Measurements from ENCODE around the gene MATN4. TPM values are rescaled to one million over a fixed set of nuclear protein-coding genes. Genes with fewer than 3 reads are reported as not detected.

Gene MATN4
- total and polyA plus RNA-seq, 2 donors (not counting 1 experiment from before 2014, with no cell fraction given) = not detected

- H2AFZ ChIP-seq (ENCODE audit: insufficient read depth, low read depth, low read length, poor library complexity, severe bottlenecking) = no peak overlapping the region
- no peaks in the 10 kb centered on the region for H4K20me1 ChIP-seq (ENCODE audit: control insufficient read depth, insufficient read depth, low read length, poor library complexity, severe bottlenecking)
- no peaks in the 10 kb centered on the region for H3K79me2 ChIP-seq (ENCODE audit: control insufficient read depth, insufficient read depth, low read length)
- no peak overlapping the region for H3K27ac ChIP-seq (ENCODE audit: low read length in 2 of 2)
- peaks cover 0 to 16% (median 0%) of the 10 kb centered on the region in 4 experiments for H3K27me3 ChIP-seq (replicated peaks in 1 of 4; ENCODE audit: control extremely low read depth in 1 of 4, control insufficient read depth in 3 of 4, insufficient read depth in 4 of 4, low read length in 3 of 4)
- H3K27ac Mint-ChIP-seq = no peak overlapping the region
- intact Hi-C loops (cut with micrococcal nuclease) = no loop called here
- no peak overlapping the region for H3K9ac ChIP-seq (ENCODE audit: low read length)
- H3K27me3 Mint-ChIP-seq = peaks cover 7% of the 10 kb centered on the region
- ChIA-PET CTCF (no interaction called here), POLR2A (no interaction called here)
- WGBS (ENCODE audit: insufficient coverage) = 94% methylated on average over 5 of the region's 6 CpGs
- H3K4me1 ChIP-seq (ENCODE audit: control insufficient read depth in 2 of 2, insufficient read depth in 2 of 2, low read length in 2 of 2) = no peaks in the 10 kb centered on the region
- DNase-seq = no peak
- no peak overlapping the region for H3K4me3 Mint-ChIP-seq
- TF ChIP-seq EZH2 (IDR thresholded peaks at IDR 0.05; ENCODE audit: borderline replicate concordance, insufficient read depth, low read depth, low read length, poor library complexity, severe bottlenecking) (no peak), CTCF (IDR thresholded peaks at IDR 0.05) (no peak)
- H3K9me3 ChIP-seq (ENCODE audit: control extremely low read depth in 1 of 3, control insufficient read depth in 2 of 3, insufficient read depth in 1 of 3, low read length in 2 of 3) = no peaks in the 10 kb centered on the region
- H3K9me3 Mint-ChIP-seq (ENCODE audit: insufficient read depth) = no peaks in the 10 kb centered on the region
- no peak overlapping the region for H3K4me3 ChIP-seq (ENCODE audit: control extremely low read depth in 1 of 5, extremely low read depth in 1 of 5, insufficient read depth in 1 of 5, low read depth in 2 of 5, low read length in 4 of 5)
- no peaks in the 10 kb centered on the region for H3K4me1 Mint-ChIP-seq
- H3K36me3 ChIP-seq (replicated peaks in 1 of 2; ENCODE audit: control extremely low read depth in 1 of 2, control insufficient read depth in 1 of 2, extremely low read depth in 1 of 2, insufficient read depth in 2 of 2, low read length in 1 of 2) = no peaks in the 10 kb centered on the region
- ATAC-seq (ENCODE audit: low read depth) = no peak
- H3K4me2 ChIP-seq (replicated peaks; ENCODE audit: low read depth, low read length, poor library complexity, severe bottlenecking) = no peak overlapping the region
These were observed 31.0 kb upstream of the MATN4 start for GRCh38 chr20:45339084-45339483.

GRCh38 chr20:45338121-45339030 lies 30.3 kb upstream of the MATN4 start:
- CTCF ChIA-PET = no interaction called here
- intact Hi-C loops (cut with micrococcal nuclease) = no loop called here
- WGBS (ENCODE audit: insufficient coverage) = 91% methylated on average over 9 of the region's 11 CpGs
- Histone ChIP-seq H3K9ac (ENCODE audit: low read length) (no peak overlapping the region), H3K4me2 (replicated peaks; ENCODE audit: low read depth, low read length, poor library complexity, severe bottlenecking) (no peak overlapping the region), H3K27me3 (replicated peaks in 1 of 4; ENCODE audit: control extremely low read depth in 1 of 4, control insufficient read depth in 3 of 4, insufficient read depth in 4 of 4, low read length in 3 of 4) (peaks cover 0 to 11% (median 0%) of the 10 kb centered on the region in 4 experiments), H3K4me3 (ENCODE audit: control extremely low read depth in 1 of 5, extremely low read depth in 1 of 5, insufficient read depth in 1 of 5, low read depth in 2 of 5, low read length in 4 of 5) (no peak overlapping the region), H3K27ac (ENCODE audit: low read length in 2 of 2) (no peak overlapping the region), H3K4me1 (ENCODE audit: control insufficient read depth in 2 of 2, insufficient read depth in 2 of 2, low read length in 2 of 2) (no peaks in the 10 kb centered on the region), H3K9me3 (ENCODE audit: control extremely low read depth in 1 of 3, control insufficient read depth in 2 of 3, insufficient read depth in 1 of 3, low read length in 2 of 3) (no peaks in the 10 kb centered on the region), H3K36me3 (replicated peaks in 1 of 2; ENCODE audit: control extremely low read depth in 1 of 2, control insufficient read depth in 1 of 2, extremely low read depth in 1 of 2, insufficient read depth in 2 of 2, low read length in 1 of 2) (no peaks in the 10 kb centered on the region), H3K79me2 (ENCODE audit: control insufficient read depth, insufficient read depth, low read length) (no peaks in the 10 kb centered on the region), H4K20me1 (ENCODE audit: control insufficient read depth, insufficient read depth, low read length, poor library complexity, severe bottlenecking) (no peaks in the 10 kb centered on the region), H2AFZ (ENCODE audit: insufficient read depth, low read depth, low read length, poor library complexity, severe bottlenecking) (no peak overlapping the region)
- ATAC-seq (ENCODE audit: low read depth) = no peak
- Mint-ChIP-seq H3K27me3 (peaks cover 7% of the 10 kb centered on the region), H3K4me3 (no peak overlapping the region), H3K9me3 (ENCODE audit: insufficient read depth) (no peaks in the 10 kb centered on the region), H3K4me1 (no peaks in the 10 kb centered on the region), H3K27ac (no peak overlapping the region)
- TF ChIP-seq EZH2 (IDR thresholded peaks at IDR 0.05; ENCODE audit: borderline replicate concordance, insufficient read depth, low read depth, low read length, poor library complexity, severe bottlenecking) = no peak
- TF ChIP-seq CTCF (IDR thresholded peaks at IDR 0.05) = no peak
- no peak for DNase-seq
- POLR2A ChIA-PET = no interaction called here
